NOMO-1 treated with DMSO at 0.1 percent for 48 hours (cell line): ENCODE measurements around the gene NUCB1.
A peak's percentile ranks its signal among the peaks of the same experiment; 100 is the strongest.
"Not testable (repeated sequence)": the region's sequence is repeated elsewhere in the genome, so short reads cannot be mapped to it uniquely, and the experiment has no call there.

Source experiments
- DNase-seq: peaks from one replicate; lab custom pipeline; 2025; ENCODE audit not compliant: unreplicated experiment; lab: John Stamatoyannopoulos, UW

NUCB1 gene

GRCh38 chr19:48899781-48900476 is at the start of gene NUCB1:
TSS of gene NUCB1 (plus strand) at chr19:48900312. CDS start at chr19:48900797, 485 bp downstream.
- DNase-seq = peak; percentile 96

GRCh38 chr19:48852292-48852691 is 47.8 kb upstream of the NUCB1 start:
- no peak for DNase-seq

GRCh38 chr19:48853483-48853882 is 46.6 kb upstream of the NUCB1 start:
- no peak for DNase-seq

DNA sequence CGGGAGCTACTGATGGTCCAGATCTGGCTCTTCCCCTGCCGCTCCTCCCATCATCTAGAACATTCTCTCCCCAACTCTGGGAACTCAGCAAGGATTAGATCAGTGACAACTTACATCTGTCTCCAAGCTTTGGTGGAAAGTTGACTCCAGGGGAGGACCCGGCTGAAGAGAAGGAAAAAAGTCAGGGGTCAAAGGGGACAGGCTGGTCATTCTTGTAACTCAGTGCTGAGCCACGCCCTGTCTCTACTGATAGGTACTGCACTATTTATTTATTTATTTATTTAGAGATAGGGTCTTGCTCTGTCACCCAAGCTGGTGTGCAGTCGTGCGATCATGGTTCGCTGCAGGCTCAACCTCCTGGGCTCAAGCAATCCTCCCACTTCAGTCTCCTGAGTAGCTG is 46.0 kb upstream of the NUCB1 start:
- no peak for DNase-seq

DNA sequence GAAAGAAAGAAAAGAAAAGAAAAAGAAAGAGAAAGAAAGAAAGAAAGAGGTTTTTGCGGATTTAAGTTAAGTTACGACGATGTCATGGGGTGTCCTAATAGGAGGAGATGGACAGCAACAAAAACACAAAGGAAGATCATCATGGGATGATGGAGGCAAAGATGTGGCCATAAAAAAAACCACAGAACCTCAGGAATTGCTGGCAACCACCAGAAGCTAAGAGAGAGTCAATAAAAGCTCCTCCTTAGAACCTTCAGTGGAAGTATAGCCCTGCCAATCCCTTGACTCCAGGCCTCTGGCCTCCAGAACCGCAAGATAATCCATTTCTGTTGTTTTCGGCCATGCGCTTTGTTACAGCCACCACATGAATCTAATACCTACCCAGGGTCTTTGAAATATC is 43.2 kb upstream of the NUCB1 start:
- no peak for DNase-seq

DNA sequence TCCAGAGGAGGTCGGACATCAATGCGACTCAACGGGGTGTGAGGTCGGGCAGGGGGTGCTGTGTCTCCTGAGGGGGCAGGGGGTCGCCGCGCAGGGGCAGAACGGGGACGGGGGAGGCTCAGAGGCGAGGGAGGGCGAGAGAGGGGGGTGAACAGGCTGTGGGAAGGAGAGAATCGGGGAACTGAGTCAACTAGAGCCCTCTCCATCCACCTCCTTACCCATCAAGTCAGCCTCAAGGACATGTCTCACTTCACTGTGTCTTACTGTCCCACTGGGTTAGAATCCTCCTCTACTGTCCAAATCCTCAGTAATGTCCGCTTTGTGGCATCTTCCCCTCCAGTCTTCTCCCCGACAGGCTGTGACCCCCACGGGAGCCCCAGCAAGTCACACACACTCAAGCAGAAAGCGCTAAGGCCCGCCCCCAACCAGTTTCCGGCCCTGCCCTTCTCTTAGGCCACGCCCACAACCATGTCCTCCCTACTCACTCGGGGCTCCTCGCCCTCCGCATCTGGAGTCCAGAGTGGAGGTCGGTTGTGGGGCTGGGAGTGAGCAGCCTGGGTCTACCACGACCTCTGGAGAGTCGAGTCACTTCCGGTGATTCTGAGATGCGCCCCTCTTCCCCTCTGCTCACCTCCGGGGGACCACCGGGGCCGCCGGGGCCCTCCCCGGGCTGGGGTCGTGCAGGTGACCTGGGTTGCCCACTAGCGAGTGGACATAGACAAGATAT is 41.0 kb upstream of the NUCB1 start:
- peak; percentile 41 for DNase-seq

- DNase-seq = no peak
Measured at GRCh38 chr19:48859711-48860572, 40.2 kb upstream of the NUCB1 start.

DNA sequence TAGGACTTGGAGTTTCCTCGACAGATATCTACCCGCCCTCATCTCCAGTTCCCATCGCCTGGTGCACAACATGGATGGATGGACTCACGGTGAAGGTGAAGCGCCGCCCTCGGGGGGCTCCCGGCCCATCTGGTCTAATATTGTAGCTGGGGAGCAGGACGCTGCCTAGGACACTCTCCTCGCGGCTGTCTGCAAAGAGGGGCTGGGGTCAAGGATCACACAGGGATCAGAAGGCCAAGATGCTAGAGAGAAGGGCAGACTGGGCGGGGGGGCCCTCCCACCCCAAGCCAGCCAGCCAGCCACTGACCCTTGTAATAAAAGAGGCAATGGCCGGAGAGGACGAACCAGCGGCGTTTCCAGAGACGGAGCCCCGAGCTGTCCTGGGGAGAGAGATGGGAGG is 38.8 kb upstream of the NUCB1 start:
- no peak for DNase-seq

GRCh38 chr19:48862827-48863226 is 37.3 kb upstream of the NUCB1 start:
- DNase-seq = no peak

DNA sequence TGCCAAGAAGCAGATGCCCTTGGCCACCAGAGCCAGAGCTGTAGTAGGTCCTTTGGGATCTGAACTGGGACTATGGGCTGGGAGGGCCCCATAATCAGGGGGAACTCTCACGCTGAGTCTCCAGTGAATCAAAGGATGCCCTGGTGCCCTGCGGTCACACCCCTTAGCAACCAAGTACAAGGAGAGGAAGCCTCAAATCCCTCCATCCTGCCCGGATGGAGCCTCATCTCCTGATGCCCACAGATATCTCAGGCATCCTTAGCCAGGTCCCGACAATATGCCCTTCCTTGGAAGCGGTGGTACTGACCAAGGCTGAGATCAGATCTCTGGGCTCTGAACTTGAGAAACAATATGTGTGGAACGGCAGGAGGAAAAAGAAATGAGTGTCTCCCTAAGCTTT is 33.4 kb upstream of the NUCB1 start:
- no peak for DNase-seq

DNA sequence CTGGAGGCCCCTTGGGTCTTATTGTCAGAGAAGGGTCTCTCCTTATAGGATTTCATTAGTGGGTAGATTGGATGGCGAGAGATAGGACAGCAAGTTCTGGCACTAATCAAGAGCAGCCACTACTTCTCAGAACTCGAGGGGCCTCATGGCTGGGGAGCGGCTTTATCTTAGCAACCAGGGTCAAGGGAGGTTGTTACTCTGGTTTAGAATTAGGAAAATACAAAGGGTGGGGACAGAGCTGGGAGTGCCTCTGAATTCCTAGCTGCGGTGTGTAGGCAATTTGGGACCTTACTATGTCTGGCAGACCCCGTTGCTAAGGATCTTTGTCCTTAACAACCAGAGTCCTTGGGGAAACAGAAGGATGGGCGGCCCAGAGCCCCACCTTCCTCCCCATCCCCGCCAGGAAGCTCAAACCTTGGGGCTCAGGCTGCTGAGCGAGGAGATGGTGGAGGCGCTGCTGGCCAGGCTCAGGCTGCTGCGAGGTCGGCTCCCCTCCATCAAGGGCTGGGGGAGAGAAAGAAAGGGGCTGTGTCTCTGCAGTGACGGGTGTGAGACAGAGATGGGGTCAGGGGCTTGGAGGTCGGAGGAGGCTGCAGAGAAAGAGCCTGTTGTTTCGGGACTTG is 32.9 kb upstream of the NUCB1 start:
- no peak for DNase-seq

GRCh38 chr19:48867746-48868113 is 32.4 kb upstream of the NUCB1 start:
- DNase-seq = no peak

GRCh38 chr19:48868114-48868886 is 31.8 kb upstream of the NUCB1 start, which contains the start of gene PLEKHA4:
TSS of gene PLEKHA4 (minus strand) at chr19:48868617. CDS start at chr19:48867620, 997 bp downstream.
- no peak for DNase-seq

DNA sequence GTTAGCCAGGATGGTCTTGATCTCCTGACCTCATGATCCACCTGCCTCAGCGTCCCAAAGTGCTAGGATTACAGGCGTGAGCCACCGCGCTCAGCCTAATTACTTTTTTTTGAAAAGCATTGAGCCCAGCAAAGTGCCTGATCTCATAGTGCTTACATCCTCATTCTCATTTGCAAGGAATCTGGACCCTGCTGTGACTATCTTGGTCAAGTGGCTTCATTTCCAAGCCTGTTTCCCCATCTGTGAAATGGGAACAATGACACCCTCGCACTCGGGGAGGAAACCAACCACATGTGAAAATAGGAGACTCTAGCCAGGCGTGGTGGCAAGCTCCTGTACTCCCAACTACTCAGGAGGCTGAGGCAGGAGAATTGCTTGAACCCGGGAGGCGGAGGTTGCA is 30.1 kb upstream of the NUCB1 start:
- no peak for DNase-seq

DNA sequence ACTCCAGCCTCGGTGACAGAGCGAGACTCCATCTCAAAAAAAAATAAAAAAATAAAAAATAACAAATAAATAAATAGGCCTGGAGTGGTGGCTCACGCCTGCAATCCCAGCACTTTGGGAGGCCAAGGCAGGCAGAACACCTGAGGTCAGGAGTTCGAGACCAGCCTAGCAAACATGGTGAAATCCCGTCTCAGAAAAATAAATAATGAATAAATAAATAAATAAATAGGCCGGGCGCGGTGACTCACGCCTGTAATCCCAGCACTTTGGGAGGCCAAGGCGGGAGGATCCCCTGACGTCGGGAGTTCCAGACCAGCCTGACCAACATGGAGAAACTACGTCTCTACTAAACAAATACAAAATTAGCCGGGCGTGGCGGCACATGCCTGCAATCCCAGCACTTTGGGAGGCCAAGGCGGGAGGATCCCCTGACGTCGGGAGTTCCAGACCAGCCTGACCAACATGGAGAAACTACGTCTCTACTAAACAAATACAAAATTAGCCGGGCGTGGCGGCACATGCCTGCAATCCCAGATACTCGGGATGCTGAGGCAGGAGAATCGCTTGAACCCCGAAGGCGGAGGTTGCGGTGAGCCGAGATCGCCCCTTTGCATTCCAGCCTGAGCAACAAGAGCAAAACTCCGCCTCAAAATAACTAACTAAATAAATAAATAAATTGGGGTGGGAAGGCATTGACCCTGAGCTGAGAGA is 28.5 kb upstream of the NUCB1 start:
- DNase-seq = not testable (repeated sequence)

DNA sequence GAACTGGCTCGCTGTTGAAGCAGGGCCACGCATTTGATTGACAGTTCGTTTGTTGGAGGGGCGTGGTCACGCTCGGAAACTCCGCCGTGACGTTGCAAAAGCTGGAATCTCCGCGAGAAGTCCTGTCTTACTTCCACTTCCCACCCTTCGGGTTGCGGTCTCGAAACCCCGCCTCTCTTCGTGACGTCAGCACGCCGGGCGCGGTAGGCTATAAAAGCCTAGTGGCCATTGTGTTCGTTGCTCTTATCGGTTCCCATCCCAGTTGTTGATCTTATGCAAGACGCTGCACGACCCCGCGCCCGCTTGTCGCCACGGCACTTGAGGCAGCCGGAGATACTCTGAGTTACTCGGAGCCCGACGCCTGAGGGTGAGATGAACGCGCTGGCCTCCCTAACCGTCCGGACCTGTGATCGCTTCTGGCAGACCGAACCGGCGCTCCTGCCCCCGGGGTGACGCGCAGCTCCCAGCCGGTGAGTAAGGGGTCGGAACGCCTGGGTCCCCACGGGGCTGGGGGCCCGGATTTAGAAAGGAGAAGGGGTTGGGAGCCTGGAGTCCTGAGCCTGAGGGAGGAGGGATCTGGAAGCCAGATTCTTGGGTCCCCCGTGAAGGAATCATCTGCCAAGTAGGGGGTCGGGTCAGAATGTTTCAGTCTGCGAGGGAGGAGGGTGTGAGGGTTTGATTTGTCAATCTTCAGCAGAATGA is 27.8 kb upstream of the NUCB1 start, which contains the start of gene PPP1R15A:
Gene PPP1R15A (plus strand): TSS at position 240 of the 702 bp plus-strand sequence. CDS start 813 bp downstream, outside the sequence.
- peak; percentile 95 for DNase-seq

DNA sequence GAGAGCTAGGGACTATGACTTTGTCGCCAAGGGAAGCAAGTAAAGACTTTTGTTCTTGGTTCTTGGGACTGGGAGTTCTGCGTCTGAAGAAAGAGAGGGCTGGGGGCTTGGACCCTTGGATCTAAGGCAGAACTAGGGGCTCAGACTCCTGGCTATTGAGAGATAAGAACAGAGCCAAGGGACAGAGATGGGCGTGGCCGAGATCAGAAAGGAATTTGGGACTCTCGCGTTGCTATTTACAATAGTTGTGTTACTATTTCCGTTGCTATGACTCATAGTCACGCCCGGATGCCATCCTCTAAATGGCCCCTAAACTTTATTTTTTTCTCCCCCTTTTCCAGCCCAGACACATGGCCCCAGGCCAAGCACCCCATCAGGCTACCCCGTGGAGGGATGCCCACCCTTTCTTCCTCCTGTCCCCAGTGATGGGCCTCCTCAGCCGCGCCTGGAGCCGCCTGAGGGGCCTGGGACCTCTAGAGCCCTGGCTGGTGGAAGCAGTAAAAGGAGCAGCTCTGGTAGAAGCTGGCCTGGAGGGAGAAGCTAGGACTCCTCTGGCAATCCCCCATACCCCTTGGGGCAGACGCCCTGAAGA is 27.1 kb upstream of the NUCB1 start:
- DNase-seq = peak; percentile 96

DNA sequence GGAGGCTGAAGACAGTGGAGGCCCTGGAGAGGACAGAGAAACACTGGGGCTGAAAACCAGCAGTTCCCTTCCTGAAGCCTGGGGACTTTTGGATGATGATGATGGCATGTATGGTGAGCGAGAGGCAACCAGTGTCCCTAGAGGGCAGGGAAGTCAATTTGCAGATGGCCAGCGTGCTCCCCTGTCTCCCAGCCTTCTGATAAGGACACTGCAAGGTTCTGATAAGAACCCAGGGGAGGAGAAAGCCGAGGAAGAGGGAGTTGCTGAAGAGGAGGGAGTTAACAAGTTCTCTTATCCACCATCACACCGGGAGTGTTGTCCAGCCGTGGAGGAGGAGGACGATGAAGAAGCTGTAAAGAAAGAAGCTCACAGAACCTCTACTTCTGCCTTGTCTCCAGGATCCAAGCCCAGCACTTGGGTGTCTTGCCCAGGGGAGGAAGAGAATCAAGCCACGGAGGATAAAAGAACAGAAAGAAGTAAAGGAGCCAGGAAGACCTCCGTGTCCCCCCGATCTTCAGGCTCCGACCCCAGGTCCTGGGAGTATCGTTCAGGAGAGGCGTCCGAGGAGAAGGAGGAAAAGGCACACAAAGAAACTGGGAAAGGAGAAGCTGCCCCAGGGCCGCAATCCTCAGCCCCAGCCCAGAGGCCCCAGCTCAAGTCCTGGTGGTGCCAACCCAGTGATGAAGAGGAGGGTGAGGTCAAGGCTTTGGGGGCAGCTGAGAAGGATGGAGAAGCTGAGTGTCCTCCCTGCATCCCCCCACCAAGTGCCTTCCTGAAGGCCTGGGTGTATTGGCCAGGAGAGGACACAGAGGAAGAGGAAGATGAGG is 26.4 kb upstream of the NUCB1 start:
- DNase-seq = peak; percentile 27
